Measurements from ENCODE around the gene KRT13.

DNA sequence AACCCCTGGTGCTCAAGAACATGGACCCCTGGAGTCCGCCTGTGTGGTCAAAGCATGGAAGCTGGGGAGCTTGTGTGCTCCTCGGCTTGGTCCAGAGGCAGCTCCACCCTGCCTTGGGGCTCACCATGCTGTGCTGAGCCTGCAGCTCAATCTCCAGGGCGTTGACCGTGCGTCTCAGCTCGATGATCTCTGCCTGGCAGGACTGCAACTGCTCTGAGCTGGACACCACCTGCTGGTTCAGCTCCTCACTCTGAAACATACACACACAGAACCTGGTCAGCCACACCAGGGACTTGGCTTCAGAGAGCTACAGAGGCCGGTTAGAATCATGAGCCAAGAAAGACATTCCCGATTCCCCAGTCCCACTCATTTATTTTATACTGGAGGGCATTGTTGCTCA lies 27.2 kb downstream of the KRT13 start:
- TF ChIP-seq, protein P1, sequence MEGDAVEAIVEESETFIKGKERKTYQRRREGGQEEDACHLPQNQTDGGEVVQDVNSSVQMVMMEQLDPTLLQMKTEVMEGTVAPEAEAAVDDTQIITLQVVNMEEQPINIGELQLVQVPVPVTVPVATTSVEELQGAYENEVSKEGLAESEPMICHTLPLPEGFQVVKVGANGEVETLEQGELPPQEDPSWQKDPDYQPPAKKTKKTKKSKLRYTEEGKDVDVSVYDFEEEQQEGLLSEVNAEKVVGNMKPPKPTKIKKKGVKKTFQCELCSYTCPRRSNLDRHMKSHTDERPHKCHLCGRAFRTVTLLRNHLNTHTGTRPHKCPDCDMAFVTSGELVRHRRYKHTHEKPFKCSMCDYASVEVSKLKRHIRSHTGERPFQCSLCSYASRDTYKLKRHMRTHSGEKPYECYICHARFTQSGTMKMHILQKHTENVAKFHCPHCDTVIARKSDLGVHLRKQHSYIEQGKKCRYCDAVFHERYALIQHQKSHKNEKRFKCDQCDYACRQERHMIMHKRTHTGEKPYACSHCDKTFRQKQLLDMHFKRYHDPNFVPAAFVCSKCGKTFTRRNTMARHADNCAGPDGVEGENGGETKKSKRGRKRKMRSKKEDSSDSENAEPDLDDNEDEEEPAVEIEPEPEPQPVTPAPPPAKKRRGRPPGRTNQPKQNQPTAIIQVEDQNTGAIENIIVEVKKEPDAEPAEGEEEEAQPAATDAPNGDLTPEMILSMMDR (IDR thresholded peaks at IDR 0.05; ENCODE audit: low read depth, low read length, missing input control), result no peak
- TF ChIP-seq SP1 (IDR thresholded peaks at IDR 0.05) (no peak), NR2F2 (IDR thresholded peaks at IDR 0.05) (no peak), RAD21 (IDR thresholded peaks at IDR 0.05) (no peak), HNF4G (IDR thresholded peaks at IDR 0.05) (no peak), EGR1 (IDR thresholded peaks at IDR 0.05; ENCODE audit: low read depth in 2 of 2) (no peak), YY1 (IDR thresholded peaks at IDR 0.05) (no peak)
- TF ChIP-seq, protein P2, sequence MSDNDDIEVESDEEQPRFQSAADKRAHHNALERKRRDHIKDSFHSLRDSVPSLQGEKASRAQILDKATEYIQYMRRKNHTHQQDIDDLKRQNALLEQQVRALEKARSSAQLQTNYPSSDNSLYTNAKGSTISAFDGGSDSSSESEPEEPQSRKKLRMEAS (IDR thresholded peaks at IDR 0.05), result no peak
- TF ChIP-seq, protein P3, sequence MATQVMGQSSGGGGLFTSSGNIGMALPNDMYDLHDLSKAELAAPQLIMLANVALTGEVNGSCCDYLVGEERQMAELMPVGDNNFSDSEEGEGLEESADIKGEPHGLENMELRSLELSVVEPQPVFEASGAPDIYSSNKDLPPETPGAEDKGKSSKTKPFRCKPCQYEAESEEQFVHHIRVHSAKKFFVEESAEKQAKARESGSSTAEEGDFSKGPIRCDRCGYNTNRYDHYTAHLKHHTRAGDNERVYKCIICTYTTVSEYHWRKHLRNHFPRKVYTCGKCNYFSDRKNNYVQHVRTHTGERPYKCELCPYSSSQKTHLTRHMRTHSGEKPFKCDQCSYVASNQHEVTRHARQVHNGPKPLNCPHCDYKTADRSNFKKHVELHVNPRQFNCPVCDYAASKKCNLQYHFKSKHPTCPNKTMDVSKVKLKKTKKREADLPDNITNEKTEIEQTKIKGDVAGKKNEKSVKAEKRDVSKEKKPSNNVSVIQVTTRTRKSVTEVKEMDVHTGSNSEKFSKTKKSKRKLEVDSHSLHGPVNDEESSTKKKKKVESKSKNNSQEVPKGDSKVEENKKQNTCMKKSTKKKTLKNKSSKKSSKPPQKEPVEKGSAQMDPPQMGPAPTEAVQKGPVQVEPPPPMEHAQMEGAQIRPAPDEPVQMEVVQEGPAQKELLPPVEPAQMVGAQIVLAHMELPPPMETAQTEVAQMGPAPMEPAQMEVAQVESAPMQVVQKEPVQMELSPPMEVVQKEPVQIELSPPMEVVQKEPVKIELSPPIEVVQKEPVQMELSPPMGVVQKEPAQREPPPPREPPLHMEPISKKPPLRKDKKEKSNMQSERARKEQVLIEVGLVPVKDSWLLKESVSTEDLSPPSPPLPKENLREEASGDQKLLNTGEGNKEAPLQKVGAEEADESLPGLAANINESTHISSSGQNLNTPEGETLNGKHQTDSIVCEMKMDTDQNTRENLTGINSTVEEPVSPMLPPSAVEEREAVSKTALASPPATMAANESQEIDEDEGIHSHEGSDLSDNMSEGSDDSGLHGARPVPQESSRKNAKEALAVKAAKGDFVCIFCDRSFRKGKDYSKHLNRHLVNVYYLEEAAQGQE (IDR thresholded peaks at IDR 0.05), result no peak
- TF ChIP-seq, protein P4, sequence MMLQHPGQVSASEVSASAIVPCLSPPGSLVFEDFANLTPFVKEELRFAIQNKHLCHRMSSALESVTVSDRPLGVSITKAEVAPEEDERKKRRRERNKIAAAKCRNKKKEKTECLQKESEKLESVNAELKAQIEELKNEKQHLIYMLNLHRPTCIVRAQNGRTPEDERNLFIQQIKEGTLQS (IDR thresholded peaks at IDR 0.05), result no peak
